Measurements from ENCODE around the gene FBXL14.

Gene FBXL14

DNA sequence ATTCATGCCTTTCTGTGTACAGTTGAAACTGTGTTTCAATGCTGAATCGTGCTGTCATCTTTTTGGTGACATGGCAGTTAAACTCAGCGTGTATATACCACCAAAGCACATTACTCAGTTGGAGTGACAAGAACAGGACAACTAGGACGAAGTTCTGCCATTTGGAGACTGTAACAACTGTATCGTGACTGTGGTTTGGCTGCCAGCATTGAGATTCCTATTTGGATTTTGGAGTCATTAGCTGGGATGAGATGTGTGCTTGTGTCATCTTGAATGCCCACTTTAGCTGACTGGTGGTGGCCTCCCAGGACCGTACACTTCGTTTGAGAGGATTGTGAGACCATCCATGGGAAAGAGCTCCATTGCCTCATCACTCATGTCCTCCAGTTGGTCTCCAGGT lies 42.9 kb downstream of the FBXL14 start:
- no peak for DNase-seq (ENCODE audit: extremely low read depth, insufficient read length)
- no peaks in the 10 kb centered on the region for H3K27me3 ChIP-seq (replicated peaks; ENCODE audit: control insufficient read depth, insufficient read depth, low read length)
- TF ChIP-seq CTCF (IDR thresholded peaks at IDR 0.05; ENCODE audit: insufficient read depth, low read length, poor library complexity, severe bottlenecking), result no peak
- no peaks in the 10 kb centered on the region for H3K36me3 ChIP-seq (ENCODE audit: control insufficient read depth, insufficient read depth, low read length)
- H3K4me3 ChIP-seq (replicated peaks; ENCODE audit: low read depth, low read length), result no peak overlapping the region

- Histone ChIP-seq H3K36me3 (ENCODE audit: control insufficient read depth, insufficient read depth, low read length) (no peaks in the 10 kb centered on the region; the same call in 1 of the 2 replicates), H3K4me3 (replicated peaks; ENCODE audit: low read depth, low read length) (no peak overlapping the region), H3K27me3 (replicated peaks; ENCODE audit: control insufficient read depth, insufficient read depth, low read length) (no peaks in the 10 kb centered on the region)
- DNase-seq (ENCODE audit: extremely low read depth, insufficient read length), result no peak
- TF ChIP-seq CTCF (IDR thresholded peaks at IDR 0.05; ENCODE audit: insufficient read depth, low read length, poor library complexity, severe bottlenecking), result no peak
These were observed 47.3 kb downstream of the FBXL14 start for GRCh38 chr12:1546931-1547640.

- Histone ChIP-seq H3K4me3 (replicated peaks; ENCODE audit: low read depth, low read length) (no peak overlapping the region), H3K27me3 (replicated peaks; ENCODE audit: control insufficient read depth, insufficient read depth, low read length) (no peaks in the 10 kb centered on the region), H3K36me3 (ENCODE audit: control insufficient read depth, insufficient read depth, low read length) (no peaks in the 10 kb centered on the region; the same call in 1 of the 2 replicates)
- no peak for TF ChIP-seq CTCF (IDR thresholded peaks at IDR 0.05; ENCODE audit: insufficient read depth, low read length, poor library complexity, severe bottlenecking)
- no peak for DNase-seq (ENCODE audit: extremely low read depth, insufficient read length)
These were observed 49.2 kb downstream of the FBXL14 start for GRCh38 chr12:1544996-1545700.

GRCh38 chr12:1542599-1542998 lies 51.8 kb downstream of the FBXL14 start:
- DNase-seq (ENCODE audit: extremely low read depth, insufficient read length), result no peak
- TF ChIP-seq CTCF (IDR thresholded peaks at IDR 0.05; ENCODE audit: insufficient read depth, low read length, poor library complexity, severe bottlenecking), result no peak
- Histone ChIP-seq H3K27me3 (replicated peaks; ENCODE audit: control insufficient read depth, insufficient read depth, low read length) (no peaks in the 10 kb centered on the region), H3K4me3 (replicated peaks; ENCODE audit: low read depth, low read length) (no peak overlapping the region), H3K36me3 (ENCODE audit: control insufficient read depth, insufficient read depth, low read length) (no peaks in the 10 kb centered on the region; the same call in 1 of the 2 replicates)

DNA sequence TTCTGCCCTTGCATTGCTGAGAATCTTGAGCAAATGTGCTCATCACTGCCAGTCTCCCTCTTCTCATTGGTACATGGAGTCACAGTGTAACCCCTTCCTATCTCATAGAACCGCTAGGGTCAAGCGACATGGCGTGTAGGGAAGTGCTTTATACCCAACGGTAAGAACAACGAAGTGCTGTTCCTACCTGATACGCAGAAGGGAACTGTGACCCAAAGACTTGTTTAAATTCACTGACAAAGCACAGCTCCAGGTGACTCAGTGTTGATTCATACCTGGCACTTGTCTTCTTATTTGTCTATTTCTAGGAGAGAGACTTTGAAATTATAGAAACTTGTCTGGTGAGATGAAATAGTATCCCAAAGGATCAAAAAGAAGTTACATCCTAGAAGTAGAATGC lies 53.7 kb downstream of the FBXL14 start:
- peaks cover 3% of the 10 kb centered on the region; the same call in 1 of the 2 replicates for H3K36me3 ChIP-seq (ENCODE audit: control insufficient read depth, insufficient read depth, low read length)
- DNase-seq (ENCODE audit: extremely low read depth, insufficient read length), result no peak
- TF ChIP-seq CTCF (IDR thresholded peaks at IDR 0.05; ENCODE audit: insufficient read depth, low read length, poor library complexity, severe bottlenecking), result no peak
- no peak overlapping the region for H3K4me3 ChIP-seq (replicated peaks; ENCODE audit: low read depth, low read length)
- no peaks in the 10 kb centered on the region for H3K27me3 ChIP-seq (replicated peaks; ENCODE audit: control insufficient read depth, insufficient read depth, low read length)
